HG02852 (cell line): ENCODE data around the gene NOP56.

Source experiments
- ATAC-seq: cut with Tn5 transposase; IDR thresholded peaks from one replicate; pipeline ENCODE4 v1.9.1; 2021; ENCODE audit warnings: mild to moderate bottlenecking, moderate library complexity; ENCODE audit not compliant: unreplicated experiment

Gene NOP56

GRCh38 chr20:2640899-2641298 lies 11.5 kb upstream of the NOP56 start:
- ATAC-seq = no peak

- no peak for ATAC-seq
Observed at GRCh38 chr20:2643708-2644107, 8.7 kb upstream of the NOP56 start.

- ATAC-seq = peak; percentile 43
Observed at GRCh38 chr20:2652724-2653555, 508 bp downstream of the NOP56 start.

- no peak for ATAC-seq
Observed at GRCh38 chr20:2653556-2654383, 1.3 kb downstream of the NOP56 start.

- ATAC-seq = no peak
Observed at GRCh38 chr20:2654384-2654822, 2.0 kb downstream of the NOP56 start.

GRCh38 chr20:2654831-2655230 lies 2.4 kb downstream of the NOP56 start:
- ATAC-seq = no peak

- ATAC-seq = no peak
Observed at GRCh38 chr20:2655331-2656116, 3.1 kb downstream of the NOP56 start.

GRCh38 chr20:2656471-2657117 lies 4.2 kb downstream of the NOP56 start:
- ATAC-seq = no peak

- no peak for ATAC-seq
Observed at GRCh38 chr20:2657241-2657640, 4.8 kb downstream of the NOP56 start.

- ATAC-seq = no peak
Observed at GRCh38 chr20:2657674-2658073, 5.2 kb downstream of the NOP56 start.

- ATAC-seq = no peak
Observed at GRCh38 chr20:2658414-2659354, 6.3 kb downstream of the NOP56 start.

- no peak for ATAC-seq
Observed at GRCh38 chr20:2659547-2659946, 7.1 kb downstream of the NOP56 start.

- no peak for ATAC-seq
Observed at GRCh38 chr20:2663364-2663886, 11.0 kb downstream of the NOP56 start.

GRCh38 chr20:2663887-2664719 lies 11.7 kb downstream of the NOP56 start, which contains the start of gene IDH3B:
TSS of gene IDH3B (minus strand) at chr20:2664216. CDS start at chr20:2664188, 28 bp downstream.
- ATAC-seq = peak; percentile 79

- ATAC-seq = no peak
Observed at GRCh38 chr20:2671977-2672376, 19.5 kb downstream of the NOP56 start.

- no peak for ATAC-seq
Observed at GRCh38 chr20:2672446-2672845, 20.0 kb downstream of the NOP56 start.

GRCh38 chr20:2673453-2673852 lies 21.0 kb downstream of the NOP56 start:
- no peak for ATAC-seq

GRCh38 chr20:2680046-2680445 lies 27.6 kb downstream of the NOP56 start:
- no peak for ATAC-seq
